ENCODE measurements around the gene CYTIP.

DNA sequence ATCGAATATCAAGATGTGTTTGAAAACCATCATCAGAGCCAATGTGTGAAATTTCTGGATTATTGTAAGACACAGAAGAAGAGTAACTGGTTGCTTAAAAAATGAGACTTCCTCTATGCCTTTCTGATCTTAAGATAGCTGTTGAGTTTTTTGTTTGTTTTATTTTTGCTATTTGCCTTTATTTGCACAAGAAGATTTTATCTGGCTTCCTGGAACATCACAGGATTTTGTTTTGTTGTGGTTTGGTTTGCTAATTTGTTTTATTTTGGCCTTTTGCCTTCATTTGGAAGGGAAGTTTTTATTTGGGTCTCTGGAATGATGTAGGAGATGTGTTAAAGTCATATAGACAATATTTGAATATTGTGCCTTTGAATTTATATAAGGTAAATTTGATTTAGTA, 3.9 kb upstream of the CYTIP start:
- TF ChIP-seq, protein P1, sequence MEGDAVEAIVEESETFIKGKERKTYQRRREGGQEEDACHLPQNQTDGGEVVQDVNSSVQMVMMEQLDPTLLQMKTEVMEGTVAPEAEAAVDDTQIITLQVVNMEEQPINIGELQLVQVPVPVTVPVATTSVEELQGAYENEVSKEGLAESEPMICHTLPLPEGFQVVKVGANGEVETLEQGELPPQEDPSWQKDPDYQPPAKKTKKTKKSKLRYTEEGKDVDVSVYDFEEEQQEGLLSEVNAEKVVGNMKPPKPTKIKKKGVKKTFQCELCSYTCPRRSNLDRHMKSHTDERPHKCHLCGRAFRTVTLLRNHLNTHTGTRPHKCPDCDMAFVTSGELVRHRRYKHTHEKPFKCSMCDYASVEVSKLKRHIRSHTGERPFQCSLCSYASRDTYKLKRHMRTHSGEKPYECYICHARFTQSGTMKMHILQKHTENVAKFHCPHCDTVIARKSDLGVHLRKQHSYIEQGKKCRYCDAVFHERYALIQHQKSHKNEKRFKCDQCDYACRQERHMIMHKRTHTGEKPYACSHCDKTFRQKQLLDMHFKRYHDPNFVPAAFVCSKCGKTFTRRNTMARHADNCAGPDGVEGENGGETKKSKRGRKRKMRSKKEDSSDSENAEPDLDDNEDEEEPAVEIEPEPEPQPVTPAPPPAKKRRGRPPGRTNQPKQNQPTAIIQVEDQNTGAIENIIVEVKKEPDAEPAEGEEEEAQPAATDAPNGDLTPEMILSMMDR (IDR thresholded peaks at IDR 0.05) = no peak
- TF ChIP-seq POLR2A (IDR thresholded peaks at IDR 0.05) = no peak

All from adrenal gland (tissue), 5 donors.